Large intestine (tissue), 3 donors: ENCODE results near the gene RAB1A. TPM values are rescaled to one million over a fixed set of nuclear protein-coding genes. Genes with fewer than 3 reads are reported as not detected.
"Not testable (repeated sequence)": the region's sequence is repeated elsewhere in the genome, so short reads cannot be mapped to it uniquely, and the experiment has no call there.

Experiments
- DNase-seq, 2 donors: peaks; one replicate each; pipeline versions ENCODE4 v3.0.0 to v3.0.0-alpha.2; 2013
- H3K27ac ChIP-seq: one replicate; pipeline ENCODE4 v1.5.1; 2013; ENCODE audit warnings: low read length
- H3K27me3 ChIP-seq: 2 replicates; pipeline ENCODE4 v1.6.1; 2013; ENCODE audit warnings: low read length; ENCODE audit not compliant: control insufficient read depth, insufficient read depth
- H3K36me3 ChIP-seq: 2 replicates; pipeline ENCODE4 v1.6.1; 2013; ENCODE audit warnings: low read length; ENCODE audit not compliant: control insufficient read depth, insufficient read depth
- H3K4me1 ChIP-seq: one replicate; pipeline ENCODE4 v1.6.1; 2013; ENCODE audit warnings: low read length; ENCODE audit not compliant: control insufficient read depth, insufficient read depth
- H3K4me3 ChIP-seq: one replicate; pipeline ENCODE4 v1.5.1; 2013; ENCODE audit warnings: low read length
- H3K9me3 ChIP-seq: one replicate; pipeline ENCODE4 v1.6.1; 2013; ENCODE audit warnings: mild to moderate bottlenecking, low read depth, low read length, moderate library complexity; ENCODE audit not compliant: control insufficient read depth
- WGBS: methylation state at CpG from one replicate; pipeline ENCODE4 v1.1.5; 2013; ENCODE audit warnings: low lambda C conversion rate; ENCODE audit not compliant: insufficient coverage; 5-methylcytosine and 5-hydroxymethylcytosine counted together
- polyA plus RNA-seq: library from polyadenylated mRNA; unstranded; fragments of 120-200 nt; gene quantifications from one replicate; pipeline ENCODE4 v1.2.1, GENCODE V29; 2013

The RAB1A gene
- polyA plus RNA-seq, 1 donor, result 242 TPM

GRCh38 chr2:65137197-65137775 is 7.4 kb upstream of the RAB1A start:
- WGBS, result no CpG with 5 or more reads among the region's 2 CpGs
- H3K36me3 ChIP-seq, result no peaks in the 10 kb centered on the region
- peak overlapping the region; percentile 37 for H3K27ac ChIP-seq
- no peaks in the 10 kb centered on the region for H3K9me3 ChIP-seq
- peak; percentile 64 to 75 for DNase-seq
- no peak overlapping the region for H3K4me3 ChIP-seq
- H3K4me1 ChIP-seq, result peaks cover 24% of the 10 kb centered on the region
- no peaks in the 10 kb centered on the region for H3K27me3 ChIP-seq

GRCh38 chr2:65136253-65136652 is 6.3 kb upstream of the RAB1A start:
- no CpG with 5 or more reads among the region's 1 CpG for WGBS
- peak overlapping the region; percentile 5 for H3K27ac ChIP-seq

DNA sequence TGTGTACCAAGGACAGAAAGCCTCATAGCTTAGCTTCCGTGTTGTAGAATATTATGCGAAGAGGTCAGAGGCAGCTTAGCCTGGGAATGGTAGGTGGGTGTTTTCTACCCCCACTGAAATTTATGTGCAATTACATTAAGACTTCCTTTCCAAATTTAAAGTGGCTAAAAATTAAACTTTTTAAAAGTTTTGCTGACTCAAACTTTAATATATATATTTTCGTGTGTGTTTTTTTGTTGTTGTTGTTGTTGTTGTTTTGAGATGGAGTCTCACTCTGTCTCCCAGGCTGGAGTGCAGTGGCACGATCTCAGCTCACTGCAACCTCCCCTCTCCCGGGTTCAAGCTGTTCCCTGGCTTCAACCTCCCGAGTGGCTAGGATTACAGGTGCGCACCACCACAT is 4.3 kb upstream of the RAB1A start:
- Histone ChIP-seq H3K4me1 (peaks cover 24% of the 10 kb centered on the region), H3K27ac (peak overlapping the region; percentile 93), H3K4me3 (no peak overlapping the region), H3K9me3 (no peaks in the 10 kb centered on the region), H3K36me3 (no peaks in the 10 kb centered on the region), H3K27me3 (no peaks in the 10 kb centered on the region)
- no CpG with 5 or more reads among the region's 7 CpGs for WGBS
- DNase-seq, result no peak

More at GRCh38 chr2:65136253-65136652, 6.3 kb upstream of the RAB1A start:
- DNase-seq, result peak in 1 of 2 donors; percentile 35
- Histone ChIP-seq H3K4me3 (no peak overlapping the region), H3K36me3 (no peaks in the 10 kb centered on the region), H3K27me3 (no peaks in the 10 kb centered on the region), H3K9me3 (no peaks in the 10 kb centered on the region), H3K4me1 (peaks cover 24% of the 10 kb centered on the region)

- DNase-seq, result peak in 1 of 2 donors; percentile 65
- no peaks in the 10 kb centered on the region for H3K9me3 ChIP-seq
- WGBS, result 50% methylated on average over 1 of the region's 4 CpGs
- no peaks in the 10 kb centered on the region for H3K27me3 ChIP-seq
- H3K4me3 ChIP-seq, result peak overlapping the region; percentile 26
- no peaks in the 10 kb centered on the region for H3K36me3 ChIP-seq
- H3K4me1 ChIP-seq, result peaks cover 24% of the 10 kb centered on the region
- peak overlapping the region; percentile 93 for H3K27ac ChIP-seq
These were observed 3.7 kb upstream of the RAB1A start for GRCh38 chr2:65133626-65134025.

GRCh38 chr2:65132930-65133329 is 3.0 kb upstream of the RAB1A start:
- Histone ChIP-seq H3K27ac (peak overlapping the region; percentile 93), H3K4me1 (peaks cover 24% of the 10 kb centered on the region), H3K4me3 (peak overlapping the region; percentile 26)
- not testable (repeated sequence) for H3K27me3 ChIP-seq, H3K36me3 ChIP-seq, H3K9me3 ChIP-seq
- WGBS, result no CpG with 5 or more reads among the region's 15 CpGs
- DNase-seq, result peak in 1 of 2 donors; percentile 37

GRCh38 chr2:65130664-65131175 is 814 bp upstream of the RAB1A start:
- Histone ChIP-seq H3K36me3 (no peaks in the 10 kb centered on the region), H3K9me3 (no peaks in the 10 kb centered on the region), H3K4me3 (peak overlapping the region; percentile 60), H3K27me3 (no peaks in the 10 kb centered on the region), H3K4me1 (peaks cover 6% of the 10 kb centered on the region), H3K27ac (peak overlapping the region; percentile 93)
- WGBS, result 0% methylated on average over 4 of the region's 19 CpGs
- DNase-seq, result peak; percentile 54 to 91

DNA sequence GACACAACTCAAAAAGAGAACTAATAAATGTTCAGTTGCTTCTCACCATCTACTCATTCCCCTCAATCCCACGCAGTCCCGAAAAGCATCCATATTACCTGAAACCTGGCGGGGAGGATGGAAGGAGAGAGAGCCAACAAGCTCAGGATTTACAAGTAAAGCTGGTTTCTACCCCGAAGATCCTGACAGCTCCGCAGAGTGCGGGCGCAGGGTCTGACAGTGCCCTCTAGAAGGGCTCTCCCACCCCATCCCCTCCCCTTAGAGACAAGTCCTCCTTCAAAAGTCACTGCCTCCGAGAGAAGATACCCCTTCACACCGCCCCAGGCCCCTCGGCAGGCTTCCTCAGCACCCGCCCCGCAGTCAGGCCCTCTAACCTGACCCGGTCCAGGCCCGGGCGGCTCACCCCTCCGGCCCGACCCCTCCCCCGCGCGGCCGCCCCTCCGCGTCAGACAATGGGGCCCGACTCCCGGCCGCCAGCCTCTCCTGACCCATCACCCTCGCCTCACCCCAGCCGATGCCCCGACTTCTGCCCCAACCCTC is 550 bp downstream of the RAB1A start:
- Histone ChIP-seq H3K9me3 (no peaks in the 10 kb centered on the region), H3K4me3 (peak overlapping the region; percentile 97), H3K27me3 (no peaks in the 10 kb centered on the region), H3K4me1 (peaks cover 7% of the 10 kb centered on the region), H3K36me3 (no peaks in the 10 kb centered on the region), H3K27ac (peak overlapping the region; percentile 100)
- DNase-seq, result no peak
- no CpG with 5 or more reads among the region's 29 CpGs for WGBS

GRCh38 chr2:65128297-65129190 is 1.4 kb downstream of the RAB1A start:
- peak; percentile 54 to 69 for DNase-seq
- H3K27me3 ChIP-seq, result no peaks in the 10 kb centered on the region

GRCh38 chr2:65125457-65125856 is 4.4 kb downstream of the RAB1A start:
- H3K4me1 ChIP-seq, H3K27me3 ChIP-seq, DNase-seq, H3K36me3 ChIP-seq, H3K27ac ChIP-seq, H3K4me3 ChIP-seq, H3K9me3 ChIP-seq: not testable (repeated sequence)
- WGBS, result 79% methylated on average over 2 of the region's 7 CpGs

More at GRCh38 chr2:65128297-65129190, 1.4 kb downstream of the RAB1A start:
- no peaks in the 10 kb centered on the region for H3K9me3 ChIP-seq
- WGBS, result 11% methylated on average over 5 of the region's 8 CpGs
- H3K36me3 ChIP-seq, result no peaks in the 10 kb centered on the region
- peak overlapping the region; percentile 97 for H3K4me3 ChIP-seq
- peak overlapping the region; percentile 100 for H3K27ac ChIP-seq
- H3K4me1 ChIP-seq, result peaks cover 6% of the 10 kb centered on the region

GRCh38 chr2:65122313-65122712 is 7.6 kb downstream of the RAB1A start:
- H3K4me1 ChIP-seq, result peaks cover 6% of the 10 kb centered on the region
- no peaks in the 10 kb centered on the region for H3K9me3 ChIP-seq
- H3K36me3 ChIP-seq, result peaks cover 4% of the 10 kb centered on the region
- H3K4me3 ChIP-seq, result no peak overlapping the region
- H3K27ac ChIP-seq, result no peak overlapping the region
- 80% methylated on average over 1 of the region's 7 CpGs for WGBS
- no peak for DNase-seq
- no peaks in the 10 kb centered on the region for H3K27me3 ChIP-seq
